HCT116 (cell line): ENCODE data around the gene CFDP1. TPM values are rescaled to one million over a fixed set of nuclear protein-coding genes. Genes with fewer than 3 reads are reported as not detected.

Experiments used
- ATAC-seq: fragments of 200-7000 bp; cut with Tn5 transposase; 2 replicates; pipeline ENCODE4 v1.9.1; 2020; ENCODE audit warnings: mild to moderate bottlenecking, moderate library complexity
- BruUV-seq: library from RNA; stranded (reverse); fragments of 400-500 nt; replicated peaks from 2 replicates; lab custom pipeline; 2021; lab: Mats Ljungman, UMichigan
- CTCF ChIA-PET: fragments of 300-600 bp; sonication (Branson Sonifier 250); formaldehyde crosslinking; loops from one replicate; lab custom pipeline; 2021; ENCODE audit warnings: antibody characterized with exemption; lab: Charles Lee
- POLR2A ChIA-PET: fragments of 300-600, 350-600 bp; sonication (Branson Sonifier 250); formaldehyde crosslinking; loops from one replicate; lab custom pipeline; 2021; ENCODE audit warnings: antibody characterized with exemption; lab: Charles Lee
- RAD21 ChIA-PET, 2 experiments: fragments of 300-600 bp; sonication (Branson Sonifier 250); formaldehyde crosslinking; loops; one replicate each; lab custom pipeline; 2023; ENCODE audit warnings: low total read pairs in 2 of 2; ENCODE audit not compliant: uncharacterized antibody in 2 of 2, unreplicated experiment in 2 of 2, low non-redundant PET in 1 of 2; lab: Charles Lee
- DNase-seq: peaks from one replicate; pipeline ENCODE4 v3.0.0-alpha.2; 2010; ENCODE audit warnings: low read depth, low spot score
- H2AFZ ChIP-seq: fragments of 200-600 bp; shearing (Covaris generic), sonication (generic); 2 replicates; pipeline ENCODE4 v1.6.1; 2017; ENCODE audit warnings: low read depth, mixed run types, mixed read lengths, antibody characterized with exemption, low read length; ENCODE audit not compliant: poor library complexity, severe bottlenecking
- H3K27ac ChIP-seq: 2 replicates; pipeline ENCODE4 v1.5.1; 2012; ENCODE audit warnings: low read depth, low read length
- H3K27me3 ChIP-seq: fragments of 200-600 bp; sonication (generic); 2 replicates; pipeline ENCODE4 v1.6.1; 2016; ENCODE audit warnings: mixed run types, low read length, mixed read lengths; ENCODE audit not compliant: insufficient read depth
- H3K36me3 ChIP-seq, 2 experiments: fragments of 200-500 bp in 1 of 2; fragments of 200-600 bp in 1 of 2; sonication (Bioruptor generic) in 1 of 2; sonication (generic) in 1 of 2; 2 replicates each; pipeline versions ENCODE4 v1.5.1 to v1.6.1; 2014 to 2016; ENCODE audit warnings: low read length in 2 of 2, inconsistent platforms in 1 of 2, mixed read lengths in 1 of 2, mixed run types in 1 of 2; ENCODE audit not compliant: insufficient read depth in 2 of 2, control insufficient read depth in 1 of 2
- H3K4me1 ChIP-seq, 2 experiments: fragments of 200-600 bp in 1 of 2; sonication (generic) in 1 of 2; 2 replicates each; pipeline versions ENCODE4 v1.5.1 to v1.6.1; 2012 to 2017; ENCODE audit warnings: low read length in 2 of 2, inconsistent platforms in 1 of 2, mild to moderate bottlenecking in 1 of 2, mixed read lengths in 1 of 2, mixed run types in 1 of 2, moderate library complexity in 1 of 2; ENCODE audit not compliant: insufficient read depth in 2 of 2, control insufficient read depth in 1 of 2
- H3K4me2 ChIP-seq: fragments of 200-600 bp; sonication (generic); 2 replicates; pipeline ENCODE4 v1.6.1; 2017; ENCODE audit warnings: mixed run types, low read length, mixed read lengths
- H3K4me3 ChIP-seq, 2 experiments: fragments of 200-600 bp in 1 of 2; sonication (generic) in 1 of 2; replicated peaks in 1 of 2; 2 replicates each; pipeline ENCODE4 v1.5.1; 2011 to 2016; ENCODE audit warnings: low read length in 2 of 2, control low read depth in 1 of 2, low read depth in 1 of 2, mild to moderate bottlenecking in 1 of 2, mixed read lengths in 1 of 2, mixed run types in 1 of 2
- H3K79me2 ChIP-seq: fragments of 200-600 bp; sonication (generic); 2 replicates; pipeline ENCODE4 v1.6.1; 2017; ENCODE audit warnings: mild to moderate bottlenecking, mixed run types, low read length, moderate library complexity, mixed read lengths; ENCODE audit not compliant: insufficient read depth
- H3K9ac ChIP-seq: fragments of 200-600 bp; sonication (generic); 2 replicates; pipeline ENCODE4 v1.6.1; 2016; ENCODE audit warnings: low read length, mixed read lengths
- H3K9me2 ChIP-seq: fragments of 200-600 bp; sonication (generic), shearing (Covaris generic); 2 replicates; pipeline ENCODE4 v1.6.1; 2017; ENCODE audit warnings: mixed run types, mild to moderate bottlenecking, moderate library complexity; ENCODE audit not compliant: insufficient read depth
- H3K9me3 ChIP-seq, 2 experiments: fragments of 200-500 bp in 1 of 2; fragments of 200-600 bp in 1 of 2; sonication (Bioruptor generic) in 1 of 2; sonication (generic) in 1 of 2; 2 replicates each; pipeline ENCODE4 v1.6.1; 2014 to 2017; ENCODE audit warnings: low read length in 2 of 2, mixed read lengths in 2 of 2, inconsistent platforms in 1 of 2, low read depth in 1 of 2, mild to moderate bottlenecking in 1 of 2, mixed run types in 1 of 2, moderate library complexity in 1 of 2; ENCODE audit not compliant: control insufficient read depth in 1 of 2, insufficient read depth in 1 of 2
- H4K20me1 ChIP-seq: fragments of 200-600 bp; sonication (generic), shearing (Covaris generic); 2 replicates; pipeline ENCODE4 v1.6.1; 2017; ENCODE audit warnings: mixed run types, mild to moderate bottlenecking, moderate library complexity; ENCODE audit not compliant: insufficient read depth
- ATF3 ChIP-seq: IDR thresholded peaks from 2 replicates; pipeline ENCODE4 v1.6.1; 2012
- CBX3 ChIP-seq: IDR thresholded peaks from 2 replicates; pipeline ENCODE4 v1.6.1; 2012; ENCODE audit warnings: low read depth
- CEBPB ChIP-seq: IDR thresholded peaks from 2 replicates; pipeline ENCODE4 v1.6.1; 2012; ENCODE audit warnings: low read depth
- CTCF ChIP-seq, 3 experiments: fragments of 200-600 bp in 1 of 3; sonication (generic) in 1 of 3; IDR thresholded peaks in 2 of 3; conservative IDR thresholded peaks in 1 of 3; 2 replicates each; pipeline ENCODE4 v1.5.1; 2012 to 2017; ENCODE audit warnings: low read depth in 2 of 3, low read length in 2 of 3, antibody characterized with exemption in 1 of 3, borderline replicate concordance in 1 of 3, control low read depth in 1 of 3, mild to moderate bottlenecking in 1 of 3, mixed read lengths in 1 of 3, mixed run types in 1 of 3, moderate library complexity in 1 of 3; ENCODE audit not compliant: insufficient read depth in 1 of 3
- EGR1 ChIP-seq: IDR thresholded peaks from 2 replicates; pipeline ENCODE4 v1.6.1; 2012; ENCODE audit warnings: low read depth
- ELF1 ChIP-seq: IDR thresholded peaks from 2 replicates; pipeline ENCODE4 v1.6.1; 2012; ENCODE audit warnings: low read depth, borderline replicate concordance
- EZH2phosphoT487 ChIP-seq: fragments of 200-600 bp; IDR thresholded peaks from 2 replicates; pipeline ENCODE4 v1.6.1; 2018; ENCODE audit warnings: antibody characterized with exemption, borderline replicate concordance
- FOSL1 ChIP-seq: IDR thresholded peaks from 2 replicates; pipeline ENCODE4 v1.6.1; 2012; ENCODE audit warnings: low read depth
- POLR2A ChIP-seq: IDR thresholded peaks from 2 replicates; pipeline ENCODE4 v1.7.0; 2011; ENCODE audit warnings: borderline replicate concordance; ENCODE audit not compliant: insufficient read depth, insufficient read length; ENCODE audit errors: extremely low read depth
- POLR2AphosphoS5 ChIP-seq: IDR thresholded peaks from 2 replicates; pipeline ENCODE4 v1.6.1; 2011; ENCODE audit warnings: mild to moderate bottlenecking, low read depth, low read length, moderate library complexity
- RAD21 ChIP-seq: IDR thresholded peaks from 2 replicates; pipeline ENCODE4 v1.6.1; 2012; ENCODE audit warnings: low read depth, mild to moderate bottlenecking
- SIN3A ChIP-seq: IDR thresholded peaks from 2 replicates; pipeline ENCODE4 v1.6.1; 2012; ENCODE audit warnings: low read depth
- SP1 ChIP-seq: IDR thresholded peaks from 2 replicates; pipeline ENCODE4 v1.6.1; 2012; ENCODE audit warnings: low read depth
- SRF ChIP-seq: IDR thresholded peaks from 2 replicates; pipeline ENCODE4 v1.6.1; 2012; ENCODE audit warnings: low read depth
- YY1 ChIP-seq: IDR thresholded peaks from 2 replicates; pipeline ENCODE4 v1.6.1; 2011; ENCODE audit warnings: low read length, low read depth, moderate library complexity, mild to moderate bottlenecking; ENCODE audit not compliant: insufficient replicate concordance; ENCODE audit errors: extremely low read depth
- intact Hi-C: fragments of 100-400 bp; cut with micrococcal nuclease; formaldehyde crosslinking; loops from 2 replicates; pipeline ENCODE4 v1.10.0; 2022
- total RNA-seq: library from RNA; stranded (reverse); gene quantifications from one replicate; pipeline ENCODE4 v1.2.1, GENCODE V29; 2021; ENCODE audit not compliant: unreplicated experiment
- TF ChIP-seq, protein P1 (sequence below): IDR thresholded peaks from 2 replicates; pipeline ENCODE4 v1.6.1; 2011; ENCODE audit warnings: mild to moderate bottlenecking, low read length, moderate library complexity; ENCODE audit not compliant: insufficient replicate concordance; ENCODE audit errors: extremely low read depth

The CFDP1 gene
- total RNA-seq, 1 experiment from 2014 or later: 45.3 TPM

DNA sequence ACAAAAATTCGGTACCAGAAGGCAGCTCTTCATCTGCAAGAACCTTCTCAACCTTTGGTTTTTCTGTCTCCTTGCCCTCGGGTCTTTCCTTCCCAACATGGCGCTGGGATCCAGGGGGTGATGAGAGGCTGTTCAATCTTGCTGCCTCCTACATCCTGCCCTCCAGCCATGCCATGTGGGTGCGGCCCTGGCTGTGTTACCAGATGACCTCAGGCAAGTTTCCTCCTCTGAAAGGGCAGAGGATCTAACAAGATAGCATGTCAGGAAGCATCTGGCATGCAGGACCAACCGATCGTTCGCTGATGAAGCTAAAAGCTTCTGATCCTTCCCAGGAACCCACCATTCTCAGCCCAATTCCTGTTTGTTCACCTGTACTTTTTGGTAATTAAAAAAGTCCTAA, 145.1 kb downstream of the CFDP1 start:
- H3K36me3 ChIP-seq: peaks cover 0 to 2% of the 10 kb centered on the region in 2 experiments; a peak in 2 of 4 replicates
- no peaks in the 10 kb centered on the region for H3K9me3 ChIP-seq
- TF ChIP-seq RAD21: no peak
- no peak for TF ChIP-seq CBX3
- TF ChIP-seq POLR2AphosphoS5: no peak
- TF ChIP-seq, protein P1, sequence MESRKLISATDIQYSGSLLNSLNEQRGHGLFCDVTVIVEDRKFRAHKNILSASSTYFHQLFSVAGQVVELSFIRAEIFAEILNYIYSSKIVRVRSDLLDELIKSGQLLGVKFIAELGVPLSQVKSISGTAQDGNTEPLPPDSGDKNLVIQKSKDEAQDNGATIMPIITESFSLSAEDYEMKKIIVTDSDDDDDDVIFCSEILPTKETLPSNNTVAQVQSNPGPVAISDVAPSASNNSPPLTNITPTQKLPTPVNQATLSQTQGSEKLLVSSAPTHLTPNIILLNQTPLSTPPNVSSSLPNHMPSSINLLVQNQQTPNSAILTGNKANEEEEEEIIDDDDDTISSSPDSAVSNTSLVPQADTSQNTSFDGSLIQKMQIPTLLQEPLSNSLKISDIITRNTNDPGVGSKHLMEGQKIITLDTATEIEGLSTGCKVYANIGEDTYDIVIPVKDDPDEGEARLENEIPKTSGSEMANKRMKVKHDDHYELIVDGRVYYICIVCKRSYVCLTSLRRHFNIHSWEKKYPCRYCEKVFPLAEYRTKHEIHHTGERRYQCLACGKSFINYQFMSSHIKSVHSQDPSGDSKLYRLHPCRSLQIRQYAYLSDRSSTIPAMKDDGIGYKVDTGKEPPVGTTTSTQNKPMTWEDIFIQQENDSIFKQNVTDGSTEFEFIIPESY: no peak
- no peak for TF ChIP-seq ATF3
- no peak for TF ChIP-seq FOSL1
- no peak for TF ChIP-seq CEBPB
- no peak for TF ChIP-seq ELF1
- no peak for TF ChIP-seq YY1
- no peak for TF ChIP-seq SRF
- no peak for TF ChIP-seq EGR1
- TF ChIP-seq SP1: no peak
- no peak for TF ChIP-seq SIN3A
- TF ChIP-seq CTCF (IDR thresholded peaks at IDR 0.05 in 2 of 3, conservative IDR thresholded peaks at IDR 0.05 in 1 of 3; ENCODE audit: borderline replicate concordance in 1 of 3, insufficient read depth in 1 of 3, low read depth in 2 of 3, low read length in 2 of 3): no peak
- no peak for TF ChIP-seq POLR2A
- no peak for TF ChIP-seq EZH2phosphoT487
- no peak overlapping the region for H2AFZ ChIP-seq
- intact Hi-C loops: no loop called here
- ChIA-PET RAD21 (no interaction called here), POLR2A (no interaction called here), CTCF (no interaction called here)
- ATAC-seq: no peak
- DNase-seq: no peak
- no peaks in the 10 kb centered on the region for H3K9me2 ChIP-seq
- H3K27ac ChIP-seq: no peak overlapping the region
- BruUV-seq: no TSS peak
- no peak overlapping the region for H3K4me2 ChIP-seq
- H3K79me2 ChIP-seq: no peaks in the 10 kb centered on the region
- no peak overlapping the region for H3K9ac ChIP-seq
- peaks cover 4 to 35% of the 10 kb centered on the region in 2 experiments; a peak in 3 of 4 replicates for H3K4me1 ChIP-seq
- H4K20me1 ChIP-seq: no peaks in the 10 kb centered on the region
- H3K27me3 ChIP-seq: no peaks in the 10 kb centered on the region
- no peak overlapping the region for H3K4me3 ChIP-seq
